IMR-90 (cell line): ENCODE results near the gene BIRC5. TPM values are rescaled to one million over a fixed set of nuclear protein-coding genes. Genes with fewer than 3 reads are reported as not detected.

Experiments used
- ATAC-seq: fragments of 200-7000 bp; cut with Tn5 transposase; 2 replicates; pipeline ENCODE4 v1.9.1; 2020; ENCODE audit warnings: low read depth, mild to moderate bottlenecking, moderate library complexity
- BruUV-seq: library from RNA; stranded (reverse); fragments of 400-500 nt; replicated peaks from 2 replicates; lab custom pipeline; 2021; lab: Mats Ljungman, UMichigan
- CTCF ChIA-PET: fragments of 300-600 bp; formaldehyde crosslinking; extraction: SDS; loops from one replicate; lab custom pipeline; 2021; ENCODE audit warnings: antibody characterized with exemption; lab: Yijun Ruan, JAX
- POLR2A ChIA-PET: fragments of 300-600 bp; sonication (Branson Sonifier 250); formaldehyde crosslinking; loops from one replicate; lab custom pipeline; 2022; ENCODE audit warnings: antibody characterized with exemption; ENCODE audit not compliant: unreplicated experiment; lab: Charles Lee
- DNase-seq: peaks from one replicate; pipeline ENCODE4 v3.0.0; 2013
- H2AFZ ChIP-seq: replicated peaks from 2 replicates; pipeline ENCODE3; 2013; ENCODE audit warnings: low read length, mild to moderate bottlenecking; ENCODE audit not compliant: poor library complexity
- H2AK5ac ChIP-seq: 2 replicates; pipeline ENCODE4 v1.6.1; 2013; ENCODE audit warnings: low read depth, low read length, inconsistent platforms
- H2AK9ac ChIP-seq: replicated peaks from 2 replicates; pipeline ENCODE3; 2013; ENCODE audit warnings: mild to moderate bottlenecking, low read depth, low read length, moderate library complexity; ENCODE audit not compliant: poor library complexity
- H2BK120ac ChIP-seq: 2 replicates; pipeline ENCODE4 v1.6.1; 2013; ENCODE audit warnings: low read depth, low read length, inconsistent platforms
- H2BK15ac ChIP-seq: 3 replicates; pipeline ENCODE4 v1.6.1; 2013; ENCODE audit warnings: low read depth, low read length, inconsistent platforms
- H2BK20ac ChIP-seq: 2 replicates; pipeline ENCODE4 v1.6.1; 2013; ENCODE audit warnings: low read depth, mild to moderate bottlenecking, inconsistent platforms, low read length, moderate library complexity
- H2BK5ac ChIP-seq: 2 replicates; pipeline ENCODE4 v1.6.1; 2013; ENCODE audit warnings: mild to moderate bottlenecking, low read depth, low read length, inconsistent platforms; ENCODE audit not compliant: poor library complexity, severe bottlenecking
- H3K14ac ChIP-seq: replicated peaks from 2 replicates; pipeline ENCODE4 v1.6.1; 2013; ENCODE audit warnings: low read depth, low read length, inconsistent platforms
- H3K18ac ChIP-seq: 2 replicates; pipeline ENCODE4 v1.6.1; 2013; ENCODE audit warnings: low read depth, low read length, control low read depth
- H3K23ac ChIP-seq: 2 replicates; pipeline ENCODE4 v1.6.1; 2013; ENCODE audit warnings: low read depth, low read length, inconsistent platforms
- H3K27ac ChIP-seq: 2 replicates; pipeline ENCODE4 v1.5.1; 2013; ENCODE audit warnings: mild to moderate bottlenecking, control low read depth, low read length; ENCODE audit not compliant: insufficient read depth
- H3K27me3 ChIP-seq: 2 replicates; pipeline ENCODE4 v1.6.1; 2013; ENCODE audit warnings: low read length; ENCODE audit not compliant: control insufficient read depth, insufficient read depth
- H3K36me3 ChIP-seq: 2 replicates; pipeline ENCODE4 v1.6.1; 2013; ENCODE audit warnings: low read length, mixed read lengths; ENCODE audit not compliant: control insufficient read depth, insufficient read depth
- H3K4ac ChIP-seq: 2 replicates; pipeline ENCODE4 v1.6.1; 2013; ENCODE audit warnings: low read depth, low read length, inconsistent platforms
- H3K4me1 ChIP-seq: 2 replicates; pipeline ENCODE4 v1.6.1; 2013; ENCODE audit warnings: low read length, mixed read lengths; ENCODE audit not compliant: control insufficient read depth, insufficient read depth
- H3K4me2 ChIP-seq: 2 replicates; pipeline ENCODE4 v1.6.1; 2013; ENCODE audit warnings: low read depth, mild to moderate bottlenecking, control low read depth, low read length, moderate library complexity
- H3K4me3 ChIP-seq: 2 replicates; pipeline ENCODE4 v1.5.1; 2013; ENCODE audit warnings: low read depth, mild to moderate bottlenecking, control low read depth, low read length, moderate library complexity; ENCODE audit not compliant: insufficient read depth
- H3K56ac ChIP-seq: 2 replicates; pipeline ENCODE4 v1.6.1; 2013; ENCODE audit warnings: low read length, inconsistent platforms; ENCODE audit not compliant: insufficient read depth; ENCODE audit errors: extremely low read depth
- H3K79me1 ChIP-seq, 2 experiments: 2 replicates each; pipeline ENCODE4 v1.6.1; 2013; ENCODE audit warnings: low read length in 2 of 2, inconsistent platforms in 1 of 2, low read depth in 1 of 2
- H3K9ac ChIP-seq: 2 replicates; pipeline ENCODE4 v1.6.1; 2013; ENCODE audit warnings: low read depth, low read length, control low read depth
- H3K9me1 ChIP-seq: 2 replicates; pipeline ENCODE4 v1.6.1; 2013; ENCODE audit warnings: low read length, inconsistent platforms; ENCODE audit not compliant: insufficient read depth
- H3K9me3 ChIP-seq: 2 replicates; pipeline ENCODE4 v1.6.1; 2013; ENCODE audit warnings: low read length; ENCODE audit not compliant: control insufficient read depth, insufficient read depth
- H4K20me1 ChIP-seq: 2 replicates; pipeline ENCODE4 v1.6.1; 2013; ENCODE audit warnings: low read length, inconsistent platforms; ENCODE audit not compliant: insufficient read depth
- H4K5ac ChIP-seq: 2 replicates; pipeline ENCODE4 v1.6.1; 2013; ENCODE audit warnings: mild to moderate bottlenecking, low read depth, low read length, control low read depth
- H4K8ac ChIP-seq, 2 experiments: 2 replicates each; pipeline ENCODE4 v1.6.1; 2013; ENCODE audit warnings: low read depth in 2 of 2, low read length in 2 of 2, control low read depth in 1 of 2, inconsistent platforms in 1 of 2
- H4K91ac ChIP-seq: 2 replicates; pipeline ENCODE4 v1.6.1; 2013; ENCODE audit warnings: low read depth, low read length, inconsistent platforms; ENCODE audit not compliant: insufficient read depth
- BHLHE40 ChIP-seq: fragments of 150-350 bp; IDR thresholded peaks from 2 replicates; pipeline ENCODE4 v1.6.1; 2016; ENCODE audit warnings: mild to moderate bottlenecking, low read depth, low read length
- CEBPB ChIP-seq: IDR thresholded peaks from 2 replicates; pipeline ENCODE4 v1.6.1; 2012; ENCODE audit warnings: low read depth, low read length, improper control_type of control experiment
- CHD1 ChIP-seq: IDR thresholded peaks from 2 replicates; pipeline ENCODE4 v1.6.1; 2012; ENCODE audit warnings: low read depth, low read length, improper control_type of control experiment
- ELK1 ChIP-seq: fragments of 150-350 bp; IDR thresholded peaks from 2 replicates; pipeline ENCODE4 v1.6.1; 2016; ENCODE audit warnings: low read depth, mild to moderate bottlenecking, low read length, moderate library complexity, borderline replicate concordance
- MAFK ChIP-seq: IDR thresholded peaks from 2 replicates; pipeline ENCODE4 v1.6.1; 2012; ENCODE audit warnings: low read depth, low read length, improper control_type of control experiment
- MAZ ChIP-seq: IDR thresholded peaks from 2 replicates; pipeline ENCODE4 v1.6.1; 2012; ENCODE audit warnings: low read depth, mild to moderate bottlenecking, low read length, improper control_type of control experiment, moderate library complexity, borderline replicate concordance
- MXI1 ChIP-seq: IDR thresholded peaks from 2 replicates; pipeline ENCODE4 v1.6.1; 2012; ENCODE audit warnings: low read depth, mild to moderate bottlenecking, low read length, moderate library complexity, borderline replicate concordance
- NFE2L2 ChIP-seq: fragments of 150-350 bp; IDR thresholded peaks from 2 replicates; pipeline ENCODE4 v1.6.1; 2016; ENCODE audit warnings: low read depth, mild to moderate bottlenecking, low read length
- POLR2A ChIP-seq: IDR thresholded peaks from 2 replicates; pipeline ENCODE4 v1.6.1; 2012; ENCODE audit warnings: mild to moderate bottlenecking, low read depth, low read length
- RAD21 ChIP-seq: IDR thresholded peaks from 2 replicates; pipeline ENCODE4 v1.6.1; 2012; ENCODE audit warnings: low read length, improper control_type of control experiment
- RCOR1 ChIP-seq: IDR thresholded peaks from 2 replicates; pipeline ENCODE4 v1.6.1; 2012; ENCODE audit warnings: mild to moderate bottlenecking, low read length, improper control_type of control experiment; ENCODE audit not compliant: insufficient replicate concordance
- RFX5 ChIP-seq: IDR thresholded peaks from 2 replicates; pipeline ENCODE4 v1.8.0; 2012; ENCODE audit warnings: low read depth, mild to moderate bottlenecking, low read length, moderate library complexity
- SMC3 ChIP-seq: fragments of 150-350 bp; IDR thresholded peaks from 2 replicates; pipeline ENCODE4 v1.6.1; 2016; ENCODE audit warnings: low read depth, mild to moderate bottlenecking, antibody characterized with exemption, low read length, moderate library complexity
- WGBS, 2 experiments: methylation state at CpG; one replicate each; pipeline versions ENCODE4 v1.1.5 to v1.1.7; 2013; ENCODE audit warnings: missing lambda C conversion rate in 2 of 2; ENCODE audit not compliant: insufficient read length in 1 of 2; ENCODE audit errors: extremely low coverage in 2 of 2; 5-methylcytosine and 5-hydroxymethylcytosine counted together
- dilution Hi-C: fragments of 300-500 bp; cut with HindIII; formaldehyde crosslinking; loops from one replicate; pipeline ENCODE4 v1.14.3; 2018; ENCODE audit warnings: low sequenced_read_pairs; ENCODE audit not compliant: unreplicated experiment
- in situ Hi-C: fragments of 300-500 bp; cut with MboI; formaldehyde crosslinking; loops from 3 replicates; pipeline ENCODE4 v1.14.3; 2019; ENCODE audit warnings: low sequenced_read_pairs, inconsistent platforms, mixed read lengths
- intact Hi-C: fragments of 100-400 bp; cut with micrococcal nuclease; formaldehyde crosslinking; loops from 2 replicates; pipeline ENCODE4 v1.10.0; 2022
- polyA plus RNA-seq, 3 experiments: library from polyadenylated mRNA; depleted of rRNA; stranded (reverse); fragments of >200 nt; gene quantifications; 2 replicates each; pipeline ENCODE4 v1.2.3, GENCODE V29; 2012; ENCODE audit warnings: low replicate concordance in 1 of 3
- total RNA-seq: library from RNA; depleted of rRNA; stranded (reverse); fragments of >200 nt; gene quantifications from 2 replicates; pipeline ENCODE4 v1.2.3, GENCODE V29; 2012
- TF ChIP-seq, protein P1 (sequence below): conservative IDR thresholded peaks from 2 replicates; pipeline ENCODE4 v1.5.1; 2012; ENCODE audit warnings: mild to moderate bottlenecking, low read depth, low read length, improper control_type of control experiment

Gene BIRC5
- total and polyA plus RNA-seq, 2 of the 4 experiments (the other 2 are of a cell fraction) = 16.6 to 52.7 TPM

- dilution Hi-C loops (no loop called here), in situ Hi-C loops (no loop called here)
- no peak for DNase-seq
Measured at GRCh38 chr17:78180508-78180907, 33.5 kb upstream of the BIRC5 start.

More at GRCh38 chr17:78180508-78180907, 33.5 kb upstream of the BIRC5 start:
- H3K14ac ChIP-seq = peak overlapping the region; percentile 25; the same call in 1 of the 2 replicates
- H3K4me3 ChIP-seq = no peak overlapping the region
- no peaks in the 10 kb centered on the region for H3K27me3 ChIP-seq
- 100% methylated on average over 1 of the region's 2 CpGs; no CpG with 5 or more reads in 1 of the 2 experiments for WGBS, 2 experiments
- H2BK120ac ChIP-seq = peak overlapping the region; percentile 37; the same call in 1 of the 2 replicates
- H3K56ac ChIP-seq = peak overlapping the region; percentile 38; the same call in 1 of the 2 replicates
- H3K36me3 ChIP-seq = no peaks in the 10 kb centered on the region; the same call in 1 of the 2 replicates
- peak overlapping the region; percentile 36 for H4K91ac ChIP-seq
- H3K27ac ChIP-seq = no peak overlapping the region
- ChIA-PET CTCF (no interaction called here), POLR2A (no interaction called here)
- H4K5ac ChIP-seq = peak overlapping the region; percentile 64; the same call in 1 of the 2 replicates
- TF ChIP-seq NFE2L2 = no peak
- no peak for TF ChIP-seq BHLHE40
- no peak for TF ChIP-seq MXI1
- TF ChIP-seq MAFK = no peak
- no peak for TF ChIP-seq RFX5
- TF ChIP-seq RCOR1 = no peak
- TF ChIP-seq ELK1 = no peak
- no peak for TF ChIP-seq SMC3
- TF ChIP-seq, protein P1, sequence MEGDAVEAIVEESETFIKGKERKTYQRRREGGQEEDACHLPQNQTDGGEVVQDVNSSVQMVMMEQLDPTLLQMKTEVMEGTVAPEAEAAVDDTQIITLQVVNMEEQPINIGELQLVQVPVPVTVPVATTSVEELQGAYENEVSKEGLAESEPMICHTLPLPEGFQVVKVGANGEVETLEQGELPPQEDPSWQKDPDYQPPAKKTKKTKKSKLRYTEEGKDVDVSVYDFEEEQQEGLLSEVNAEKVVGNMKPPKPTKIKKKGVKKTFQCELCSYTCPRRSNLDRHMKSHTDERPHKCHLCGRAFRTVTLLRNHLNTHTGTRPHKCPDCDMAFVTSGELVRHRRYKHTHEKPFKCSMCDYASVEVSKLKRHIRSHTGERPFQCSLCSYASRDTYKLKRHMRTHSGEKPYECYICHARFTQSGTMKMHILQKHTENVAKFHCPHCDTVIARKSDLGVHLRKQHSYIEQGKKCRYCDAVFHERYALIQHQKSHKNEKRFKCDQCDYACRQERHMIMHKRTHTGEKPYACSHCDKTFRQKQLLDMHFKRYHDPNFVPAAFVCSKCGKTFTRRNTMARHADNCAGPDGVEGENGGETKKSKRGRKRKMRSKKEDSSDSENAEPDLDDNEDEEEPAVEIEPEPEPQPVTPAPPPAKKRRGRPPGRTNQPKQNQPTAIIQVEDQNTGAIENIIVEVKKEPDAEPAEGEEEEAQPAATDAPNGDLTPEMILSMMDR = no peak
- TF ChIP-seq CHD1 = no peak
- TF ChIP-seq POLR2A = no peak
- TF ChIP-seq CEBPB = no peak
- TF ChIP-seq RAD21 = no peak
- no peak for TF ChIP-seq MAZ
- H2BK5ac ChIP-seq = peak overlapping the region; percentile 64
- no peak overlapping the region; the same call in 1 of the 2 replicates for H2AK5ac ChIP-seq
- peak overlapping the region; percentile 7 for H2AK9ac ChIP-seq
- peak overlapping the region; percentile 48; the same call in 1 of the 2 replicates for H3K18ac ChIP-seq
- no peak overlapping the region for H3K9ac ChIP-seq
- intact Hi-C loops = no loop called here
- peak overlapping the region in 1 of 2 experiments; percentile 90; a peak in 3 of 4 replicates for H4K8ac ChIP-seq
- peaks cover 17% of the 10 kb centered on the region; the same call in 1 of the 2 replicates for H3K9me1 ChIP-seq
- peak overlapping the region; percentile 94; the same call in 1 of the 2 replicates for H3K4me2 ChIP-seq
- H2AFZ ChIP-seq = no peak overlapping the region
- no TSS peak for BruUV-seq
- H3K79me1 ChIP-seq = peaks cover 17 to 67% of the 10 kb centered on the region in 2 experiments; a peak in 3 of 4 replicates
- no peaks in the 10 kb centered on the region for H3K9me3 ChIP-seq
- 0 out of 2 replicates have a peak, but pooled peaks cover 6% of the 10 kb centered on the region for H4K20me1 ChIP-seq
- no peak for ATAC-seq
- H2BK15ac ChIP-seq = no peak overlapping the region
- H2BK20ac ChIP-seq = no peak overlapping the region; the same call in 1 of the 2 replicates
- peak overlapping the region; percentile 76 for H3K23ac ChIP-seq
- peak overlapping the region; percentile 41 for H3K4ac ChIP-seq
- peaks cover 13% of the 10 kb centered on the region for H3K4me1 ChIP-seq
